HG03025 (cell line): ENCODE results near the gene CNPY1.

Source experiments
- ATAC-seq: cut with Tn5 transposase; IDR thresholded peaks from one replicate; pipeline ENCODE4 v1.9.1; 2021; ENCODE audit warnings: mild to moderate bottlenecking, moderate library complexity; ENCODE audit not compliant: unreplicated experiment, low FRiP score

The CNPY1 gene

GRCh38 chr7:155493744-155494538 lies 52.4 kb downstream of the CNPY1 start:
- ATAC-seq = no peak

- ATAC-seq = no peak
These were observed 54.5 kb downstream of the CNPY1 start for GRCh38 chr7:155491812-155492211.

- peak; percentile 63 for ATAC-seq
These were observed 55.4 kb downstream of the CNPY1 start for GRCh38 chr7:155490697-155491628.

- ATAC-seq = no peak
These were observed 56.3 kb downstream of the CNPY1 start for GRCh38 chr7:155489862-155490696.

GRCh38 chr7:155489158-155489840 lies 57.1 kb downstream of the CNPY1 start:
- no peak for ATAC-seq

GRCh38 chr7:155488483-155489127 lies 57.8 kb downstream of the CNPY1 start:
- ATAC-seq = no peak

- no peak for ATAC-seq
These were observed 58.6 kb downstream of the CNPY1 start for GRCh38 chr7:155487509-155488482.

- ATAC-seq = no peak
These were observed 59.4 kb downstream of the CNPY1 start for GRCh38 chr7:155486783-155487508.

GRCh38 chr7:155484483-155485399 lies 61.6 kb downstream of the CNPY1 start:
- ATAC-seq = no peak

GRCh38 chr7:155483868-155484325 lies 62.5 kb downstream of the CNPY1 start:
- ATAC-seq = no peak

GRCh38 chr7:155483245-155483644 lies 63.1 kb downstream of the CNPY1 start:
- no peak for ATAC-seq

- no peak for ATAC-seq
These were observed 63.7 kb downstream of the CNPY1 start for GRCh38 chr7:155482511-155483183.

- no peak for ATAC-seq
These were observed 64.6 kb downstream of the CNPY1 start for GRCh38 chr7:155481764-155482163.

GRCh38 chr7:155477476-155477875 lies 68.9 kb downstream of the CNPY1 start:
- ATAC-seq = peak; percentile 73

GRCh38 chr7:155471718-155472117 lies 74.6 kb downstream of the CNPY1 start:
- no peak for ATAC-seq
